Neuronal stem cell (in vitro differentiated cells): Measurements from ENCODE around the gene FBP2.

Experiments
- DNase-seq: peaks from one replicate; pipeline ENCODE4 v3.0.0-alpha.2; 2013; ENCODE audit warnings: low spot score
- H2AFZ ChIP-seq: one replicate; pipeline ENCODE4 v1.6.1; 2013; ENCODE audit warnings: mild to moderate bottlenecking, low read length, inconsistent platforms
- H2AK5ac ChIP-seq: 2 replicates; pipeline ENCODE4 v1.6.1; 2013; ENCODE audit warnings: low read depth, mild to moderate bottlenecking, inconsistent platforms, low read length, moderate library complexity, mixed read lengths
- H2BK120ac ChIP-seq: 2 replicates; pipeline ENCODE4 v1.6.1; 2013; ENCODE audit warnings: low read depth, mild to moderate bottlenecking, inconsistent platforms, low read length, moderate library complexity, mixed read lengths
- H2BK12ac ChIP-seq: one replicate; pipeline ENCODE4 v1.6.1; 2013; ENCODE audit warnings: low read length, inconsistent platforms
- H2BK15ac ChIP-seq: 2 replicates; pipeline ENCODE4 v1.6.1; 2013; ENCODE audit warnings: mild to moderate bottlenecking, low read length, inconsistent platforms, mixed read lengths
- H2BK5ac ChIP-seq: one replicate; pipeline ENCODE4 v1.6.1; 2013; ENCODE audit warnings: inconsistent platforms, mild to moderate bottlenecking, low read length, moderate library complexity
- H3K14ac ChIP-seq: one replicate; pipeline ENCODE4 v1.6.1; 2013; ENCODE audit warnings: low read length, inconsistent platforms
- H3K18ac ChIP-seq: 2 replicates; pipeline ENCODE4 v1.6.1; 2013; ENCODE audit warnings: low read length, inconsistent platforms
- H3K23ac ChIP-seq: 2 replicates; pipeline ENCODE4 v1.6.1; 2013; ENCODE audit warnings: low read depth, mild to moderate bottlenecking, mixed read lengths, low read length, inconsistent platforms; ENCODE audit not compliant: poor library complexity
- H3K27ac ChIP-seq: replicated peaks from 3 replicates; pipeline ENCODE4 v1.5.1; 2013; ENCODE audit warnings: low read length, inconsistent platforms
- H3K27me3 ChIP-seq, 3 experiments: 2 replicates each; pipeline ENCODE4 v1.6.1; 2013; ENCODE audit warnings: low read length in 3 of 3, mild to moderate bottlenecking in 2 of 3, inconsistent platforms in 1 of 3, low read depth in 1 of 3, mixed read lengths in 1 of 3, moderate library complexity in 1 of 3; ENCODE audit not compliant: control insufficient read depth in 3 of 3, insufficient read depth in 3 of 3
- H3K36me3 ChIP-seq, 2 donors: replicated peaks in 1 of 2; 2 replicates each; pipeline ENCODE4 v1.6.1; 2013; ENCODE audit warnings: low read length in 2 of 2; ENCODE audit not compliant: control insufficient read depth in 2 of 2, insufficient read depth in 2 of 2
- H3K4ac ChIP-seq: 2 replicates; pipeline ENCODE4 v1.6.1; 2013; ENCODE audit warnings: inconsistent platforms, mild to moderate bottlenecking, low read length, moderate library complexity
- H3K4me1 ChIP-seq, 2 donors: 1 replicate in 1 of 2; 2 replicates in 1 of 2; pipeline ENCODE4 v1.6.1; 2013; ENCODE audit warnings: low read length in 2 of 2, low read depth in 1 of 2; ENCODE audit not compliant: control insufficient read depth in 2 of 2, insufficient read depth in 1 of 2
- H3K4me2 ChIP-seq: one replicate; pipeline ENCODE4 v1.6.1; 2013; ENCODE audit warnings: mild to moderate bottlenecking, low read length, inconsistent platforms; ENCODE audit not compliant: insufficient read depth, poor library complexity, severe bottlenecking
- H3K4me3 ChIP-seq, 2 donors: 2 replicates each; pipeline ENCODE4 v1.5.1; 2013; ENCODE audit warnings: low read length in 2 of 2, mild to moderate bottlenecking in 2 of 2, inconsistent platforms in 1 of 2, moderate library complexity in 1 of 2
- H3K79me1 ChIP-seq: one replicate; pipeline ENCODE4 v1.6.1; 2013; ENCODE audit warnings: low read depth, mild to moderate bottlenecking, inconsistent platforms, low read length, moderate library complexity
- H3K9ac ChIP-seq: one replicate; pipeline ENCODE4 v1.6.1; 2013; ENCODE audit warnings: mild to moderate bottlenecking, low read depth, low read length, inconsistent platforms; ENCODE audit not compliant: poor library complexity
- H3K9me3 ChIP-seq, 2 donors: replicated peaks in 1 of 2; 2 replicates each; pipeline versions ENCODE3 to v1.6.1; 2013; ENCODE audit warnings: low read length in 2 of 2, mild to moderate bottlenecking in 2 of 2, inconsistent platforms in 1 of 2, low read depth in 1 of 2, mixed read lengths in 1 of 2, moderate library complexity in 1 of 2; ENCODE audit not compliant: control insufficient read depth in 2 of 2, insufficient read depth in 1 of 2
- H4K8ac ChIP-seq: one replicate; pipeline ENCODE4 v1.6.1; 2013; ENCODE audit warnings: low read depth, mild to moderate bottlenecking, inconsistent platforms, low read length, moderate library complexity
- H4K91ac ChIP-seq: one replicate; pipeline ENCODE4 v1.6.1; 2013; ENCODE audit warnings: low read length, low read depth, mild to moderate bottlenecking, inconsistent platforms; ENCODE audit not compliant: poor library complexity
- WGBS, 2 donors: extraction: QIAGEN DNeasy Blood & Tissue Kit; methylation state at CpG; one replicate each; pipeline ENCODE4 v1.1.7; 2013; ENCODE audit warnings: missing lambda C conversion rate in 2 of 2, mixed read lengths in 1 of 2; ENCODE audit not compliant: insufficient read length in 2 of 2, insufficient replicate concordance in 1 of 2; ENCODE audit errors: extremely low coverage in 2 of 2; 5-methylcytosine and 5-hydroxymethylcytosine counted together

Gene FBP2

GRCh38 chr9:94625835-94626234 is 32.2 kb upstream of the FBP2 start:
- no peak overlapping the region for H3K14ac ChIP-seq
- H3K4me2 ChIP-seq = no peak overlapping the region
- H4K8ac ChIP-seq = no peak overlapping the region
- no peak overlapping the region for H2BK5ac ChIP-seq
- H3K27ac ChIP-seq = no peak overlapping the region
- no peak overlapping the region for H3K4ac ChIP-seq
- H3K18ac ChIP-seq = no peak overlapping the region
- peak overlapping the region; percentile 46 for H3K23ac ChIP-seq
- H2BK15ac ChIP-seq = no peak overlapping the region
- H3K79me1 ChIP-seq = no peaks in the 10 kb centered on the region
- no peak for DNase-seq
- WGBS, 2 donors = no CpG with 5 or more reads among the region's 12 CpGs
- no peak overlapping the region for H2AFZ ChIP-seq
- H4K91ac ChIP-seq = no peak overlapping the region
- no peak overlapping the region for H2BK120ac ChIP-seq
- H3K9ac ChIP-seq = no peak overlapping the region
- H2BK12ac ChIP-seq = peak overlapping the region; percentile 63
- peaks cover 0 to 26% (median 0%) of the 10 kb centered on the region in 3 experiments for H3K27me3 ChIP-seq
- peaks cover 0 to 1% of the 10 kb centered on the region in 2 donors for H3K4me1 ChIP-seq
- no peaks in the 10 kb centered on the region for H3K36me3 ChIP-seq
- no peak overlapping the region for H3K4me3 ChIP-seq
- no peak overlapping the region for H2AK5ac ChIP-seq
- H3K9me3 ChIP-seq = no peaks in the 10 kb centered on the region

- Histone ChIP-seq H2BK5ac (no peak overlapping the region), H3K4me3 (no peak overlapping the region), H2BK15ac (no peak overlapping the region), H3K4me1 (peaks cover 0 to 1% of the 10 kb centered on the region in 2 donors), H3K36me3 (no peaks in the 10 kb centered on the region), H3K18ac (no peak overlapping the region), H3K27ac (no peak overlapping the region), H2AFZ (no peak overlapping the region), H3K27me3 (peaks cover 0 to 14% (median 0%) of the 10 kb centered on the region in 3 experiments), H3K14ac (no peak overlapping the region), H3K9ac (no peak overlapping the region), H3K23ac (no peak overlapping the region), H4K91ac (no peak overlapping the region), H3K4me2 (no peak overlapping the region), H3K4ac (no peak overlapping the region), H2BK12ac (no peak overlapping the region), H4K8ac (no peak overlapping the region), H3K79me1 (no peaks in the 10 kb centered on the region), H3K9me3 (no peaks in the 10 kb centered on the region), H2BK120ac (no peak overlapping the region), H2AK5ac (no peak overlapping the region)
- WGBS, 2 donors = no CpG with 5 or more reads among the region's 4 CpGs
- no peak for DNase-seq
Observed at GRCh38 chr9:94624629-94625028, 31.0 kb upstream of the FBP2 start.

- Histone ChIP-seq H3K4me2 (no peak overlapping the region), H2BK120ac (no peak overlapping the region), H2AFZ (peak overlapping the region; percentile 45), H3K18ac (no peak overlapping the region), H4K8ac (no peak overlapping the region), H3K14ac (no peak overlapping the region), H2BK15ac (no peak overlapping the region), H3K23ac (no peak overlapping the region), H3K27ac (no peak overlapping the region), H2BK12ac (no peak overlapping the region), H3K4ac (no peak overlapping the region), H3K27me3 (peaks cover 0 to 8% (median 0%) of the 10 kb centered on the region in 3 experiments), H3K36me3 (no peaks in the 10 kb centered on the region), H2BK5ac (no peak overlapping the region), H3K9ac (no peak overlapping the region), H3K9me3 (no peaks in the 10 kb centered on the region), H3K4me1 (peaks cover 0 to 1% of the 10 kb centered on the region in 2 donors), H2AK5ac (no peak overlapping the region), H3K79me1 (no peaks in the 10 kb centered on the region), H3K4me3 (no peak overlapping the region), H4K91ac (no peak overlapping the region)
- peak; percentile 39 for DNase-seq
- no CpG with 5 or more reads among the region's 9 CpGs for WGBS, 2 donors
Observed at GRCh38 chr9:94623253-94623652, 29.6 kb upstream of the FBP2 start.

- H3K27me3 ChIP-seq = peaks cover 0 to 2% (median 0%) of the 10 kb centered on the region in 3 experiments
- no peaks in the 10 kb centered on the region for H3K79me1 ChIP-seq
- no peak overlapping the region for H4K91ac ChIP-seq
- H3K4me1 ChIP-seq = no peaks in the 10 kb centered on the region
- H2BK15ac ChIP-seq = no peak overlapping the region
- WGBS, 2 donors = no CpG with 5 or more reads among the region's 19 CpGs
- no peak overlapping the region for H3K4me2 ChIP-seq
- H3K4me3 ChIP-seq = no peak overlapping the region
- peak overlapping the region; percentile 2 for H3K18ac ChIP-seq
- no peak overlapping the region for H3K9ac ChIP-seq
- no peak overlapping the region for H3K14ac ChIP-seq
- no peak overlapping the region for H3K4ac ChIP-seq
- no peak overlapping the region for H4K8ac ChIP-seq
- DNase-seq = no peak
- no peak overlapping the region for H2BK12ac ChIP-seq
- peak overlapping the region; percentile 15 for H2BK5ac ChIP-seq
- no peak overlapping the region for H3K27ac ChIP-seq
- H3K23ac ChIP-seq = peak overlapping the region; percentile 5
- no peak overlapping the region for H2BK120ac ChIP-seq
- H3K36me3 ChIP-seq = no peaks in the 10 kb centered on the region
- no peaks in the 10 kb centered on the region for H3K9me3 ChIP-seq
- no peak overlapping the region for H2AFZ ChIP-seq
- H2AK5ac ChIP-seq = peak overlapping the region; percentile 14
Observed at GRCh38 chr9:94622087-94622800, 28.6 kb upstream of the FBP2 start.
